PC-3 (cell line): ENCODE measurements around the gene GCC1.

Experiments used
- EZH2 ChIP-seq: fragments of 300-600 bp; sonication (generic); IDR thresholded peaks from one replicate; pipeline ENCODE4 v1.6.1; 2017; ENCODE audit warnings: antibody characterized with exemption, mild to moderate bottlenecking, low read length; ENCODE audit not compliant: unreplicated experiment
- EZH2phosphoT487 ChIP-seq: fragments of 300-600 bp; sonication (generic); IDR thresholded peaks from 2 replicates; pipeline ENCODE4 v1.6.1; 2018; ENCODE audit warnings: mild to moderate bottlenecking, antibody characterized with exemption, low read length, borderline replicate concordance
- TF ChIP-seq, protein P1 (sequence below): fragments of 300-600 bp; sonication (generic); conservative IDR thresholded peaks from 2 replicates; pipeline ENCODE4 v1.5.1; 2017; ENCODE audit warnings: antibody characterized with exemption, low read depth, mild to moderate bottlenecking, low read length

DNA sequence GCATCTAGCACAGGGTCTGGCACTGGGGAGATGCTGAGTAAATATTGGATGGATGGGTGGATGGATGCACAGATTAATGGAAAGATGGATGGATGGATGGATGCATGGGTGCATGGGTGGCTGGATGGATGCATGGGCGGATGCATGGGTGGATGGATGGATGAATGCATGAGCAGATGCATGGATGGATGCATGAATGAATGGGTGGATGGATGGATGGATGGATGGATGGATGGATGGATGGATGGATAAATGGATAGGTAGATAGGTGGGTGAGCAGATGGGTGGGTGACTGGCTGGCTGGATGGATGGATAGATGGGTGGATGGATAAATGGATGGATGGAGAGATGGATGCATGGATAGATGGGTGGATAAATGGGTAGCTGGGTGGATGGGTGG, 26.9 kb upstream of the GCC1 start:
- TF ChIP-seq, protein P1, sequence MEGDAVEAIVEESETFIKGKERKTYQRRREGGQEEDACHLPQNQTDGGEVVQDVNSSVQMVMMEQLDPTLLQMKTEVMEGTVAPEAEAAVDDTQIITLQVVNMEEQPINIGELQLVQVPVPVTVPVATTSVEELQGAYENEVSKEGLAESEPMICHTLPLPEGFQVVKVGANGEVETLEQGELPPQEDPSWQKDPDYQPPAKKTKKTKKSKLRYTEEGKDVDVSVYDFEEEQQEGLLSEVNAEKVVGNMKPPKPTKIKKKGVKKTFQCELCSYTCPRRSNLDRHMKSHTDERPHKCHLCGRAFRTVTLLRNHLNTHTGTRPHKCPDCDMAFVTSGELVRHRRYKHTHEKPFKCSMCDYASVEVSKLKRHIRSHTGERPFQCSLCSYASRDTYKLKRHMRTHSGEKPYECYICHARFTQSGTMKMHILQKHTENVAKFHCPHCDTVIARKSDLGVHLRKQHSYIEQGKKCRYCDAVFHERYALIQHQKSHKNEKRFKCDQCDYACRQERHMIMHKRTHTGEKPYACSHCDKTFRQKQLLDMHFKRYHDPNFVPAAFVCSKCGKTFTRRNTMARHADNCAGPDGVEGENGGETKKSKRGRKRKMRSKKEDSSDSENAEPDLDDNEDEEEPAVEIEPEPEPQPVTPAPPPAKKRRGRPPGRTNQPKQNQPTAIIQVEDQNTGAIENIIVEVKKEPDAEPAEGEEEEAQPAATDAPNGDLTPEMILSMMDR: no peak
- TF ChIP-seq EZH2: no peak
- no peak for TF ChIP-seq EZH2phosphoT487
